ENCODE results near the gene CEP162.
"Not testable (repeated sequence)": the region's sequence is repeated elsewhere in the genome, so short reads cannot be mapped to it uniquely, and the experiment has no call there.

CEP162 gene

DNA sequence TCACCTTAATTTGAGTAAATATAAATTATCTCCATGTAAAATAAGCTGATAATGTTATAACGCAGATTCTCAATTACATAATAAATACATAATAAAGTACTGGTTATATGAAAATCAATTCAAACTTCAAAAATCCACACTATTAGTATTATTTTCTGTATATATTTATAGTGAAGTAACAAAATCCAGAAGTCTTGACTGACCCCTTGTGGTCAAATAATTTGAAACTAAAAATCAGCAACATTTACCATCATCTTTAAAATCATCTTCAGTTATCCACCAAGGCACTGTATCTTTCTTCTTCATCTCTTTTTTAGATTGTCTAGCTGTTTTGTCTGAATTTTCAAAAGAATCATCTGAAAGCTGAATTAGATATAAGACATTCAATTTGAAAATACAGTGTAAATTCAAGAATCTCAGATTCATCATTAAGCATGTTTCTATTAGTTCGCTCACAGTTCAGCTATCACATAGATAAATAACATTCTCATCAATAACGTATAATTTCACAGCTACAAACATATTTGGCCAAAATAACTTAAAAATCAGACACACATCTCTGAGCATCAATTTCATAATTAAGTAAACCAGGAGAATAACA, 6.5 kb downstream of the CEP162 start:
- no peaks in the 10 kb centered on the region for H3K4me1 ChIP-seq
- H3K36me3 ChIP-seq = no peaks in the 10 kb centered on the region; the same call in 1 of the 2 replicates
- TF ChIP-seq, protein P1, sequence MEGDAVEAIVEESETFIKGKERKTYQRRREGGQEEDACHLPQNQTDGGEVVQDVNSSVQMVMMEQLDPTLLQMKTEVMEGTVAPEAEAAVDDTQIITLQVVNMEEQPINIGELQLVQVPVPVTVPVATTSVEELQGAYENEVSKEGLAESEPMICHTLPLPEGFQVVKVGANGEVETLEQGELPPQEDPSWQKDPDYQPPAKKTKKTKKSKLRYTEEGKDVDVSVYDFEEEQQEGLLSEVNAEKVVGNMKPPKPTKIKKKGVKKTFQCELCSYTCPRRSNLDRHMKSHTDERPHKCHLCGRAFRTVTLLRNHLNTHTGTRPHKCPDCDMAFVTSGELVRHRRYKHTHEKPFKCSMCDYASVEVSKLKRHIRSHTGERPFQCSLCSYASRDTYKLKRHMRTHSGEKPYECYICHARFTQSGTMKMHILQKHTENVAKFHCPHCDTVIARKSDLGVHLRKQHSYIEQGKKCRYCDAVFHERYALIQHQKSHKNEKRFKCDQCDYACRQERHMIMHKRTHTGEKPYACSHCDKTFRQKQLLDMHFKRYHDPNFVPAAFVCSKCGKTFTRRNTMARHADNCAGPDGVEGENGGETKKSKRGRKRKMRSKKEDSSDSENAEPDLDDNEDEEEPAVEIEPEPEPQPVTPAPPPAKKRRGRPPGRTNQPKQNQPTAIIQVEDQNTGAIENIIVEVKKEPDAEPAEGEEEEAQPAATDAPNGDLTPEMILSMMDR (IDR thresholded peaks at IDR 0.05; ENCODE audit: low read depth, low read length) = peak; percentile 46
- no peak overlapping the region for H3K4me3 ChIP-seq (ENCODE audit: low read depth, low read length)
- DNase-seq = no peak
- no peaks in the 10 kb centered on the region for H3K9me3 ChIP-seq
- no peaks in the 10 kb centered on the region for H3K27me3 ChIP-seq

DNA sequence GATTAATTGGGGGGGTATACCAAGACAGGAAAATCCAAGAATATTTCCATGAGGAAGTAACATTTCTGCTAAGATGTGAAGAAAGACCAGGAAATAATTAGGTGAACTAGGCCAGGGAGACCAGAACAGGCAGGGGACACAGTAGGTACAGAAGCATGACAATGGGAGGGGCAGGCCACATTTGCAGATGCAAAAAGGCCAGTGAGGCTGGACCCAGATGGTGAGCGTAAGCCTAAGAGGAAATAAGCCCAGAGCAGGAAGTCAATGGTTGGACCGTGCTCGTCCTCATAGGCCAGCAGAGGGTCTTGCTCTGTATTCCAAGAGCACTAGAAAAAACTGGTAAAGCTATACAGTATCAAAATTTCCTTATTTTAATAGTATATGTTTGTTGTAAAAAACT, 9.4 kb downstream of the CEP162 start:
- H3K4me3 ChIP-seq (ENCODE audit: low read depth, low read length) = no peak overlapping the region
- no peak for DNase-seq
- no peaks in the 10 kb centered on the region for H3K4me1 ChIP-seq
- no peaks in the 10 kb centered on the region; the same call in 1 of the 2 replicates for H3K36me3 ChIP-seq
- TF ChIP-seq, protein P1 (IDR thresholded peaks at IDR 0.05; ENCODE audit: low read depth, low read length) = no peak
- H3K9me3 ChIP-seq = no peaks in the 10 kb centered on the region
- no peaks in the 10 kb centered on the region for H3K27me3 ChIP-seq

DNA sequence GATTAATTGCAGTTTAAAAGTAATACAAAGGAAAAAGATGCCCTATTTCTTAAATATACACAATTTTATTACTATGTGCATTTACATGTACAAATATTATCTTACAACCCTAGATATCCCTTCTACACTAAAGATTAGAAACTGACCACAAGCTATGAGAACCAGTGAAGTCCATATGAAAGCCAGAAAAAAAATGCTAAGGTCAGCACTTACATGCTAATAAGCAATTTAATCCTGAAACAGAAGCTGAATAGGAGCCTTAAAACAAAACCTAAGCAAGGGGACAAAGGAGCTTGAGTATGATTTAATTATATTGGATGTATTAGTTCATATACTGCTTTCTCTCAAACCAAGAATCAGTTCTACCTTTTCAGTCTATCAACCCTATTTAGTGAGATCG, 14.2 kb downstream of the CEP162 start:
- TF ChIP-seq, protein P1 (IDR thresholded peaks at IDR 0.05; ENCODE audit: low read depth, low read length) = no peak
- Histone ChIP-seq H3K9me3 (no peaks in the 10 kb centered on the region), H3K27me3 (no peaks in the 10 kb centered on the region), H3K4me3 (ENCODE audit: low read depth, low read length) (no peak overlapping the region), H3K36me3 (no peaks in the 10 kb centered on the region; the same call in 1 of the 2 replicates), H3K4me1 (no peaks in the 10 kb centered on the region)
- DNase-seq = no peak

DNA sequence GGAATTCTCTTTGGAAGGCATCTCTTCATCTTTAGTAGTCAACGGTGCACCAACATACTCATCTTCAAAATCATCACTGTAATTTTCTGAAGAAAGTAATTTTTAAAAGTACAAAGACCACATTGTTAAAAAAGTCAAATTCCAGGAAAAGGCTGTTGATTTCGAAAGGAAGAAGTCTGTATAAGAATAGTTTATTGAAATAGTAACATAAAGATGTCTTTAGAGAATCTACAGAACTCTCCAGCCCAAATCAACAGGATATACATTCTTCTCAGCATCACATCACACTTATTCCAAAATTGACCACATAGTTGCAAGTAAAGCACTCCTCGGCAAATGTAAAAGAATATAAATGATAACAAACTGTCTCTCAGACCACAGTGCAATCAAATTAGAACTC, 23.4 kb downstream of the CEP162 start:
- Histone ChIP-seq H3K36me3 (peaks cover 7% of the 10 kb centered on the region; the same call in 1 of the 2 replicates), H3K27me3 (no peaks in the 10 kb centered on the region), H3K4me3 (ENCODE audit: low read depth, low read length) (no peak overlapping the region), H3K9me3 (no peaks in the 10 kb centered on the region), H3K4me1 (no peaks in the 10 kb centered on the region)
- TF ChIP-seq, protein P1 (IDR thresholded peaks at IDR 0.05; ENCODE audit: low read depth, low read length) = no peak
- DNase-seq = no peak

DNA sequence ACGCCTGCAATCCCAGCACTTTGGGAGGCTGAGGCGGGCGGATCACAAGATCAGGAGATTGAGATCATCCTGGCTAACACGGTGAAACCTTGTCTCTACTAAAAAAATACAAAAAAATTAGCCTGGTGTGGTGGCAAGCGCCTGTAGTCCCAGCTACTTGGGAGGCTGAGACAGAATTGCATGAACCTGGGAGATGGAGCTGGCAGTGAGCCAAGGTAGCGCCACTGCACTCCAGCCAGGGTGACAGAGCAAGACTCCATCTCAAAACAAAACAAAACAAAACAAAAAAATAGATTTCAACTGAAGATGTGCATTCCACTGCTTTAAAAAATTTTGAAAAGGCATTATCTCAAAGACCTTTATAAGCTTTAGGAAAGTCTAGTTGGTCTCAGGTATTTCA, 27.5 kb downstream of the CEP162 start:
- not testable (repeated sequence) for H3K4me3 ChIP-seq (ENCODE audit: low read depth, low read length); H3K4me1 ChIP-seq; H3K27me3 ChIP-seq; H3K9me3 ChIP-seq
- H3K36me3 ChIP-seq = peaks cover 11% of the 10 kb centered on the region
- peak; percentile 12 for DNase-seq

DNA sequence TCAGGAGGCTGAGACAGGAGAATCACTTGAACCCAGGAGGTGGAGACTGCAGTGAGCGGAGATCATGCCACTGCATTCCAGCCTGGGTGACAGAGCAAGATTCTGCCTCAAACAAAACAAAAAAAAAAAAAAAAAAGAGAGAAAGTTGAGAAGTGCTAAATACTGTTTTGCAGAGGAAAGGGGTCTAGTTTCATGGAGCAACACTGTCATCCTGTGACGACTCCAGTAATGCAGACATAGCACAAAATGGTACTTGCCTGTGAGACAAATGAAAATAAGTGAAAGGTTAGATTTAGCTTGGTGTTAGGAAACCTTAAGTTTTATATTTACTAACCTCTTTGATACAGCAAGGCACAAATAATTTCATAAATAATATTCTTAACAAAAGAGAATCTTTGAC, 29.7 kb downstream of the CEP162 start:
- H3K36me3 ChIP-seq = peaks cover 21% of the 10 kb centered on the region
- TF ChIP-seq, protein P1 (IDR thresholded peaks at IDR 0.05; ENCODE audit: low read depth, low read length) = peak; percentile 34; the same call in 1 of the 2 replicates
- DNase-seq = no peak
- H3K27me3 ChIP-seq = no peaks in the 10 kb centered on the region
- no peak overlapping the region for H3K4me3 ChIP-seq (ENCODE audit: low read depth, low read length)
- H3K9me3 ChIP-seq = no peaks in the 10 kb centered on the region
- no peaks in the 10 kb centered on the region for H3K4me1 ChIP-seq

All from BE2C (cell line).